ENCODE results near the gene NBPF12. TPM values are rescaled to one million over a fixed set of nuclear protein-coding genes. Genes with fewer than 3 reads are reported as not detected.
"Not testable (repeated sequence)": the region's sequence is repeated elsewhere in the genome, so short reads cannot be mapped to it uniquely, and the experiment has no call there.

Gene NBPF12
- total and polyA plus RNA-seq, 4 donors = 4.1 to 22.6 (median 6.4) TPM

DNA sequence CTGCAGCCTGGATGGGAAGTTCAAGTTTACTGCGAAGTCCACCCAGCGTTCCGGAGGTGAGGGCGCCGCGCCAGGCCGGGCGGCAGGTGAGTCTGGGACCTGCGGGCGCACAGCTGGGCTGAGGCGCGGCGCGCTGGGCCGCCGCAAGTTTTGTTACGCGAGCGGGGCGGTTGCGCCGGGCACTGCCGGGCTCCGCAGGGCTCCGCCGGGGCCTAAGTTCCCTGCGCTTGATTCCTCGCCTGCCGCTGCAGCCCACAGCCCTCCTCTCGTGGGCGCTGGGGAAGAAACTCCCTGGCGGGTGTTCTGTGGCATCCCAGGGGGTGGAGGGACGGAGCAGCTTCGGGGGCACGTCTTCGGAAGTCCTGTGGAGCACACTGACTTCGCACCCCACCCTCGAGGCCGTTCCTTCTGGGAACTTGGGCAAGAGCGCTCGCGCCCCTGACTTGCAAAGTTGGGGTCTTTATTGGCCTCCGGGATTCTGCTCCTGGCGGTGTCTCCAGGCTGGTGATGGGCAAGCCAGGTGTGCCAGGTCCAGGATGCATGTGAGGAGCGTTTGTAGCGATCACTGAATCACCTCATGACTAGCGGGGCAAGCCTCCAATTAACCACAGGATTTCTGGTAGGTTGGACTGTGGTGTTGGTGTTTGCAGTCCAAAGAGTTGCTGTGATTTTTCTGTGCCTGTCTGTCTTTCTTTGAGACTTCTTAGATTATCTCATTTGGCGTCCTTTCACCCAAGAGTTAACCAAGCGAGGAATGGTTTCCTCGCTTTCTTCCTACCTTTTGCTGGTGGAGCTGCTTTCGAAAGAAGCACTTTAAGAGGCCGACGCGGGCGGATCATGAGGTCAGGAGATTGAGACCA lies 1.0 kb downstream of the NBPF12 start:
- TF ChIP-seq HNF4A (conservative IDR thresholded peaks at IDR 0.05) (peak; percentile 14 to 42), SP1 (IDR thresholded peaks at IDR 0.05) (peak; percentile 10)

DNA sequence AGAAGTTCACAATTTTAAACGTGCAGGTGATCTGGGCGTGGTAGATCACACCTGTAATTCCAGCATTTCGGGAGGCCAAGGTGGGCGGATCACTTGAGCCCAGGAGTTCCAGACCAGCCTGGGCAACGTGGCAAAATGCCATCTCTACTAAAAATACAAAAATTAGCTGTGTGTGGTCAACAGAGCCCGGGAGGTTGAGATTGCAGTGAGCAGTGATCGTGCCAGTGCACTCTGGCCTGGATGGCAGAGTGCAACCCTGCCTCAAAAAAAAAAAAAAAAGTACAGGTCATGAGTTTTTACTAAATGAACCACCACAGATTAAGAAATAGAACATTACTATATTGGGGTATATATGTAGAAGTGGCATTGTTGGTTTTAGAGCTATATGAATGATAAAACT lies 2.2 kb downstream of the NBPF12 start:
- peak; percentile 30 for TF ChIP-seq TAF1 (conservative IDR thresholded peaks at IDR 0.05)
- TF ChIP-seq RXRA (IDR thresholded peaks at IDR 0.05) = peak; percentile 19 to 45
- peak; percentile 53 to 61 for TF ChIP-seq HNF4A (conservative IDR thresholded peaks at IDR 0.05)
- peak in 1 of 2 donors; percentile 8 for TF ChIP-seq JUND (IDR thresholded peaks at IDR 0.05)
- peak overlapping the region in 1 of 2 donors; percentile 93 for H3K27ac ChIP-seq (ENCODE audit: low read depth in 1 of 2, low read length in 2 of 2)
- not testable (repeated sequence) for DNase-seq (ENCODE audit: low spot score); H3K4me1 ChIP-seq (ENCODE audit: control insufficient read depth in 4 of 4, insufficient read depth in 4 of 4, low read length in 3 of 4); H3K36me3 ChIP-seq (ENCODE audit: control insufficient read depth in 4 of 4, insufficient read depth in 3 of 4, low read depth in 1 of 4, low read length in 3 of 4); H3K4me3 ChIP-seq (ENCODE audit: low read depth in 1 of 3, low read length in 3 of 3); H3K27me3 ChIP-seq (ENCODE audit: control insufficient read depth in 4 of 4, insufficient read depth in 4 of 4, low read length in 3 of 4); H3K9me3 ChIP-seq (ENCODE audit: control insufficient read depth in 4 of 4, low read length in 3 of 4)
- WGBS = 14% methylated on average over 3 of the region's 7 CpGs
- peak overlapping the region in 1 of 2 donors; percentile 22 for H3K9ac ChIP-seq (ENCODE audit: low read depth in 1 of 2, low read length in 2 of 2)

More for the DNA sequence above, 1.0 kb downstream of the NBPF12 start:
- DNase-seq (ENCODE audit: low spot score) = peak; percentile 36
- not testable (repeated sequence) for H3K9me3 ChIP-seq (ENCODE audit: control insufficient read depth in 4 of 4, low read length in 3 of 4); H3K36me3 ChIP-seq (ENCODE audit: control insufficient read depth in 4 of 4, insufficient read depth in 3 of 4, low read depth in 1 of 4, low read length in 3 of 4); H3K27me3 ChIP-seq (ENCODE audit: control insufficient read depth in 4 of 4, insufficient read depth in 4 of 4, low read length in 3 of 4); H3K4me1 ChIP-seq (ENCODE audit: control insufficient read depth in 4 of 4, insufficient read depth in 4 of 4, low read length in 3 of 4)
- Histone ChIP-seq H3K9ac (ENCODE audit: low read depth in 1 of 2, low read length in 2 of 2) (peak overlapping the region; percentile 54 to 84), H3K4me3 (ENCODE audit: low read depth in 1 of 3, low read length in 3 of 3) (peak overlapping the region; percentile 67 to 75 (median 69)), H3K27ac (ENCODE audit: low read depth in 1 of 2, low read length in 2 of 2) (peak overlapping the region; percentile 92 to 93)
- 2% methylated on average over 55 of the region's 55 CpGs for WGBS

DNA sequence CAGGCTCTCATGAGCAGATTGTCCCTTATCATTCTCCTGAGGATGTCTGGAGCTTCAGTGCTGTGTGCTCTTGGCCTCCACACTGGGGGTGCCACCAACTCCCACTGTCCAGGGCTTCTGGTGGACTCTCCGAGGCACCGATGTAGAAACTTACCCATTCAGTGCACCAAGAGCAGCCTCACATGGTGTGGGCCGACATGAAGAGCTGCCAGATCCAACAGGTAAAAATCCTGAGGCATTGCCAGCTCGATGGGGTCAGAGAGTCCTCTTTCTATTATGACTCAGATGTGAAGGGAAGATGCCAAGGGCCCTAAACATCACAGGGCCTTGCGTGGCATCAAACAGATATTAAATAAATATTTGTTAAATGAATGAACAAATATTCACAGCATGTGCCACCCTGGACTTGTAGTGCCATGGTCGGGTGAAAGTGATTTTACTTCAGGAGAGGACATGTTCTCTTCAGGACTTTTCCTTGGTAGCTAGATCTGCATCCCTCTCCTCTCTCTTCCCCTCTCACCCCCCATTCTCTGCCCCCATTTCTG lies 5.3 kb downstream of the NBPF12 start:
- TF ChIP-seq, protein P1, sequence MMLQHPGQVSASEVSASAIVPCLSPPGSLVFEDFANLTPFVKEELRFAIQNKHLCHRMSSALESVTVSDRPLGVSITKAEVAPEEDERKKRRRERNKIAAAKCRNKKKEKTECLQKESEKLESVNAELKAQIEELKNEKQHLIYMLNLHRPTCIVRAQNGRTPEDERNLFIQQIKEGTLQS (IDR thresholded peaks at IDR 0.05) = peak; percentile 59
- TF ChIP-seq RXRA (IDR thresholded peaks at IDR 0.05) = peak; percentile 32 to 64
- TF ChIP-seq, protein P2, sequence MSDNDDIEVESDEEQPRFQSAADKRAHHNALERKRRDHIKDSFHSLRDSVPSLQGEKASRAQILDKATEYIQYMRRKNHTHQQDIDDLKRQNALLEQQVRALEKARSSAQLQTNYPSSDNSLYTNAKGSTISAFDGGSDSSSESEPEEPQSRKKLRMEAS (IDR thresholded peaks at IDR 0.05) = peak; percentile 11
- peak; percentile 31 to 45 for TF ChIP-seq HNF4A (conservative IDR thresholded peaks at IDR 0.05)
- TF ChIP-seq JUND (IDR thresholded peaks at IDR 0.05) = peak; percentile 39 to 60
- peak; percentile 38 for TF ChIP-seq YY1 (IDR thresholded peaks at IDR 0.05)
- WGBS = 37% methylated on average over 6 of the region's 6 CpGs
- not testable (repeated sequence) for H3K27me3 ChIP-seq (ENCODE audit: control insufficient read depth in 4 of 4, insufficient read depth in 4 of 4, low read length in 3 of 4); DNase-seq (ENCODE audit: low spot score); H3K4me1 ChIP-seq (ENCODE audit: control insufficient read depth in 4 of 4, insufficient read depth in 4 of 4, low read length in 3 of 4); H3K9ac ChIP-seq (ENCODE audit: low read depth in 1 of 2, low read length in 2 of 2); H3K27ac ChIP-seq (ENCODE audit: low read depth in 1 of 2, low read length in 2 of 2); H3K36me3 ChIP-seq (ENCODE audit: control insufficient read depth in 4 of 4, insufficient read depth in 3 of 4, low read depth in 1 of 4, low read length in 3 of 4); H3K4me3 ChIP-seq (ENCODE audit: low read depth in 1 of 3, low read length in 3 of 3); H3K9me3 ChIP-seq (ENCODE audit: control insufficient read depth in 4 of 4, low read length in 3 of 4)

DNA sequence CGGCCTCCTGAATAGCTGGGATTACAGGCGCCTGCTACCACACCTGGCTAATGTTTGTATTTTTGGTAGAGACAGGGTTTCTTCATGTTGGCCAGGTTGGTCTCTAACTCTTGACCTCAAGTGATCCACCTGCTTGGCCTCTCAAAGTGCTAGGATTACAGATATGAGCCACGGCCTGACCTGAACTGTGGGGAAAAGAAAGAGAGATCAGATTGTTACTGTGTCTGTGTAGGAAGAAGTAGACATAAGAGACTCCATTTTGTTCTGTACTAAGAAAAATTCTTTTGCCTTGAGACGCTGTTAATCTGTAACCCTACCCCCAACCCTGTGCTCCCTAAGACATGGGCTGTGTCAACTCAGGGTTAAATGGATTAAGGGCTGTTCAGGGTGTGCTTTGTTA lies 10.0 kb downstream of the NBPF12 start:
- 56% methylated on average over 3 of the region's 4 CpGs for WGBS
- not testable (repeated sequence) for DNase-seq (ENCODE audit: low spot score); H3K27ac ChIP-seq (ENCODE audit: low read depth in 1 of 2, low read length in 2 of 2); H3K9me3 ChIP-seq (ENCODE audit: control insufficient read depth in 4 of 4, low read length in 3 of 4); H3K9ac ChIP-seq (ENCODE audit: low read depth in 1 of 2, low read length in 2 of 2); H3K4me1 ChIP-seq (ENCODE audit: control insufficient read depth in 4 of 4, insufficient read depth in 4 of 4, low read length in 3 of 4); H3K27me3 ChIP-seq (ENCODE audit: control insufficient read depth in 4 of 4, insufficient read depth in 4 of 4, low read length in 3 of 4); H3K4me3 ChIP-seq (ENCODE audit: low read depth in 1 of 3, low read length in 3 of 3); H3K36me3 ChIP-seq (ENCODE audit: control insufficient read depth in 4 of 4, insufficient read depth in 3 of 4, low read depth in 1 of 4, low read length in 3 of 4)

DNA sequence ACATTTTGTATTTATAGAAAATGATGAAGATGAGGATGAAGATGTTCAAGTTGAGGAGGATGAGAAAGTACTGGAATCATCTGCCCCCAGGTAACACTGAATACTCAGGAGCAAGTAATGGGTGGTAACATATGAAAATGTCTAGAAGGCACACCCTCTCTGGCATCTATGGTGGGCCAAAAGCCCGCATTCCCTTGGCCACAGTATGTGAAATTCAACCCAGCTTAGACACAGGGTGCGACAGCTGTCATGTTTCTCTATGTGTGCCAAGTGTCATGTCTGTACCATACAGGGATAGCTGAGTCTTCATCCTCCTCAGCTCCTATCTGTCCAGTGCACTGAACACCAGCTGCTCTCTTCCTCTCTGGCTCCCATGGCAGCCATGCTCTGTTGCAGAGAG lies 26.2 kb downstream of the NBPF12 start:
- not testable (repeated sequence) for H3K36me3 ChIP-seq (ENCODE audit: control insufficient read depth in 4 of 4, insufficient read depth in 3 of 4, low read depth in 1 of 4, low read length in 3 of 4); H3K27me3 ChIP-seq (ENCODE audit: control insufficient read depth in 4 of 4, insufficient read depth in 4 of 4, low read length in 3 of 4); H3K4me3 ChIP-seq (ENCODE audit: low read depth in 1 of 3, low read length in 3 of 3); H3K9me3 ChIP-seq (ENCODE audit: control insufficient read depth in 4 of 4, low read length in 3 of 4); H3K4me1 ChIP-seq (ENCODE audit: control insufficient read depth in 4 of 4, insufficient read depth in 4 of 4, low read length in 3 of 4); DNase-seq (ENCODE audit: low spot score); H3K9ac ChIP-seq (ENCODE audit: low read depth in 1 of 2, low read length in 2 of 2); H3K27ac ChIP-seq (ENCODE audit: low read depth in 1 of 2, low read length in 2 of 2)
- WGBS = 92% methylated on average over 2 of the region's 2 CpGs
